Activated T-cell treated with anti-CD3 and anti-CD28 coated beads for 48 hours (primary cell): ENCODE data around the gene FERMT2.
"Not testable (repeated sequence)": the region's sequence is repeated elsewhere in the genome, so short reads cannot be mapped to it uniquely, and the experiment has no call there.

ENCODE experiments used
- DNase-seq: peaks from one replicate; pipeline ENCODE4 v3.0.0-alpha.2; 2020; ENCODE audit warnings: low read depth

The FERMT2 gene

GRCh38 chr14:52939427-52939826 is 11.4 kb downstream of the FERMT2 start:
- DNase-seq: no peak

GRCh38 chr14:52937869-52938268 is 13.0 kb downstream of the FERMT2 start:
- no peak for DNase-seq

- DNase-seq: no peak
Measured at GRCh38 chr14:52937306-52937705, 13.5 kb downstream of the FERMT2 start.

- DNase-seq: no peak
Measured at GRCh38 chr14:52936437-52936836, 14.4 kb downstream of the FERMT2 start.

DNA sequence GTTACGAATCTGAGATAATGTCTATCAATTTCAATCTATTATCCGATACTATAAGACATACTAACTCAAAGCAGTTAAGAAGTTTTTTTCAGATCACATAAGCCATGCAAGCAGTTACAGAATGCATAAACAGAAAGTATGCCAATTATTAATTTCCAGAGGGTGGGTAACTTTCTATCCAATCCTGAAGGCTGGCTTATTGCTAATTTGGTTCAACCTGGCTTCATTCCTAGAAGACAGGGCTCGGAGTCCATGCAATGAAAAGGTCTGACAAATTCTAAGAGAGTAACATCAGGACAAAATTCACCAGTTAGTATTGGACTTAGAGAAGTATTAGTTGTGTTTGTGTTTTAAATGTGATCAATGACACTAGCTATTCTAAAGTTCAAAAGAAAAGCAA is 15.0 kb downstream of the FERMT2 start:
- no peak for DNase-seq

- no peak for DNase-seq
Measured at GRCh38 chr14:52934762-52935161, 16.1 kb downstream of the FERMT2 start.

DNA sequence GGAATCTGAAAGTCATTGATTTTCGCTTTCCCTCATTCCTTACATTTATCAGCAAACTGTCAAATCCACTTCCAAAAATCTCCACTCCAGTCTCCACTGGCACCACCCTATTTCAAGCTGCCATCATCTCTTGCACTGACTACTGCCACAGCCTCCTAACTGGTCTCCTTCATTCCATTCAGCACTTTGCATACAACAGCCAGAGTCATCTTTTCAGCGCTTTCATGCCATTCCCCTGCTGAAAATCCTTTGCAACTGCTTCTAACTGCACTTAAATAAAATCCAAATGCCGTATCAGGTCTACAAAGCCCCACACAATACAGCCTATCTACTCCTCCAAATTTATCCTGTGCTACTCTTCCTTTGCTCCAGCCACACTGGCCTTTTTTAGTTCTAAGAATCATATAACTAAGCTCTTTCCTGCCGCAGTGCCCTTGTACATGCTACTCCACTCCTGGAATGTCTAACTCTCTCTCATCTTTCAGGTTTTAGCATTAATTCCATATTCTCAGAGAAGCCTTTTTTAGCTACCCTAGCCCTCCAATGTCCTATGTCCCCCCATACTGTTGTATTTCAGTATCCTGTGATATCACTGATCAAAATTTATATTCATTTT is 21.6 kb downstream of the FERMT2 start:
- no peak for DNase-seq

- DNase-seq: no peak
Measured at GRCh38 chr14:52926953-52927352, 23.9 kb downstream of the FERMT2 start.

GRCh38 chr14:52923902-52924575 is 26.8 kb downstream of the FERMT2 start:
- DNase-seq: no peak

- no peak for DNase-seq
Measured at GRCh38 chr14:52922656-52923055, 28.2 kb downstream of the FERMT2 start.

- DNase-seq: no peak
Measured at GRCh38 chr14:52922059-52922458, 28.8 kb downstream of the FERMT2 start.

DNA sequence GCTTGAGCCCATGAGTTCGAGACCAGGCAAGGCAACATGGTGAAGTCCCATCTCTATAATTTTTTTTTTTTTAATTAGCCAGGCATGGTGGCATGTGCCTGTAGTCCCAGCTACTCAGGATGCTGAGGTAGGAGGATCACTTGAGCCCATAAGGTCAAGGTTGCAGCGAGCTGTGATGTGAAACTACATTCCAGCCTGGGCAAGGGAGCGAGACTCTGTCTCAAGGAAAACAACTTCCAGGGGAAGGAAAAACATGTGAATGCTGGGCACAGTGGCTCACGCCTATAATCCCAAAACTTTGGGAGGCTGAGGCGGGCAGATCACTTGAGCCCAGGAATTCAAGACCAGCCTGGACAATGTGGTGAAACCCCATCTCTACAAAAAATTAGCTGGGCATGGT is 30.4 kb downstream of the FERMT2 start:
- not testable (repeated sequence) for DNase-seq

DNA sequence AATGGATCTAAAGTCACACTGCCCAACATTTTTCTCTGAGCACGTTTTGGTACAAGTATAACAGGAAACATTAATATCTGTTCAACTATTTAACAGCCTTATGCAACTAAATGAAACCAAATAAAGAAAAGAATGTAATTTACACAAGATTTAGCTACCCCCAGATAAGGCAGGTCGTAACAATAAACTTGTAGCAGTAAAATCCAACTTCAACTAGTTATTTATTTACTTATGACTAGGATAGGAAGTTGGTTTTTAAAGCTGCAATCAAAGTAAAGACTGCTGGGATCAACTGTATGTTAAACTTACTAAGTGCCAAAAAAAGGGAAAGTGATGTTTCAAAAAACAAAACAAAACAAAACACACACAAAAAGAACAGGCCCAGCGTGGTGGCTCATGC is 30.9 kb downstream of the FERMT2 start:
- DNase-seq: no peak

DNA sequence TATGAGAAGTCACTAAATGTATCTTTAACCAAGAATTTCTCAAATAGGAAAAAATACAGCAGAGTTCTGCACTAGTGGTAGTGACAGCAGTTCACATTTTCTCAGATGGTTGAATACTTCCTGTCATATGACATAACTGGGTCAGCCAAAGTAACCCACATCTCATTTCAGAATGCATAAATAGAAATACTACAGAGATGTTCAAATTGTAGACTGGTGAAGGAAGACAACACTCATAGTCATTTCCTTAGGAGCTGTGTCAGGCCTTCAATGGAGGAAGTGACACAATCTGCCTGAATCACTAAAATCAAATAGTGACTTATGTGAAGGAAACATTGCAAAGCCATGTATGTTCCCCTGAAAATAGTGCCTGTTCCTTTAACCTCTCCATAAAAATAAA is 32.4 kb downstream of the FERMT2 start:
- DNase-seq: no peak

- no peak for DNase-seq
Measured at GRCh38 chr14:52917735-52918134, 33.1 kb downstream of the FERMT2 start.

DNA sequence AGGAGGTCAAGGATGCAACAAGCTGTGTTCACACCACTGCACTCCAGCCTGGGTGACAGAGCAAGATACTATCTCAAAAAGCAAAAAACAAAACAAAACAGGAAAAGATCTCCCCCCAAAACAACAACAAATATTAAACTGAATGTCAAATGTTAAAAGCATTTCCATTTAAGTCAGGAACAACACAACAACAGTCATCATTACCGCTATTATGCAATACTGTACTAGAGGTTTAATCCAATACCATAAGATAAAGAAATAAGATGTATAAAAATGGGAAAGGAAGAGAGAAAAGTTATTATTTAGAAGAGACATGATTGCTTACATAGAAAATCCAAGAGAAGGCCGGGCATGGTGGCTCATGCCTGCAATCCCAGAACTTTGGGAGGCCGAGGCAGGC is 36.6 kb downstream of the FERMT2 start:
- no peak for DNase-seq

DNA sequence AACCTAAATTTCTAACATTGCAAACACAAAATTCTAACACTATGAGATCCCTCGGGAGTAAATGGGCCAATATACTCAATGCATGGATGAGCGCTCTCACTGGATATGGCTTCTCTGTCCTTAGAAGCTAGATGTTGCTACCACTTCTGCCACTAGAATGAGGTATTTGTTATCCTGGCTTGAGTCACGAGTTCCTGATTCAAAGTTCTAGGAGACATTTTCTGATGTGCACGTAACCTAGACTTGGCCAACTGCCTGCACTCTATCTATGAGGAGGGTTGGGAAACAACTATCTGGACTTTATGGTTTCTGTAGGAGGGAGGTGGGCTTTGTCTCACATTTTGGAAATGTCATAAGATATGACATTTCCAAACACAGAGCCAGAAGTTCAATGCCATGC is 37.6 kb downstream of the FERMT2 start:
- no peak for DNase-seq

- no peak for DNase-seq
Measured at GRCh38 chr14:52911904-52912303, 38.9 kb downstream of the FERMT2 start.

DNA sequence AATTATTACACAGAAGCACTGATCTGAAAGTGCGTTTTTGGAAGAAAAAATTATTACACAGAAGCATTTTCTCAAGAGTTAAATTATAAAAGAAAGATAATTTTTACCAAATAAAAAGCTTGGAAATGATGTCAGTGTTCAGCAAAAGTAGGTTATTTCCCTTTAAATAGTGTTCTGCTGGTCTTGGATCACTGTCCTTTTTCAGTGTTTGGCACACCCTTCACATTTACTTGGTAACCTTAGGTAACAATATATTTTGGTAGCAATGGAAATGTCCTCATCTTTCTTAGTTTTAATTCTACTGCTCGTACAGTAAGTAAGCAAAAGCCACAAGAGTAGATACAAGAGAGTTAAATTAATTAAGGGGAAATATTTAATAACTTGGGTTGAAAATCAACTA is 40.3 kb downstream of the FERMT2 start:
- DNase-seq: no peak

DNA sequence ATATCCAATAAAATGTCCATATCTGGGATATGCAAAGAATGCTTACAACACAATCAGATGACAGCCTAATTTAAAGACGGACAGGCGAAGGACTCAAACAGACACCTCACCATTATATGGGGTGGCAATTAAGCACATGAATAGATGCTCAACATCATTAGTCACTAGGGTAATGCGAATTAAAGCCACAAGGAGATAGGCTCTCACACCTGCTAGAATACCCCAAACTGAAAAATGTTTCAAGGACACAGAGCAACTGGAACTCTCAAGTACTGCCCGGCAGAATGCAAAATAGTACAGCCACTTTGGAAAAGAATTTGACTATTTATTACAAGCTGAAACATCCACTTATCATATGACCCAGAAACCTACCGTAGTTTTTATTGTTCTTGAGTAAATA is 42.9 kb downstream of the FERMT2 start:
- no peak for DNase-seq

GRCh38 chr14:52906141-52906601 is 44.7 kb downstream of the FERMT2 start:
- no peak for DNase-seq

DNA sequence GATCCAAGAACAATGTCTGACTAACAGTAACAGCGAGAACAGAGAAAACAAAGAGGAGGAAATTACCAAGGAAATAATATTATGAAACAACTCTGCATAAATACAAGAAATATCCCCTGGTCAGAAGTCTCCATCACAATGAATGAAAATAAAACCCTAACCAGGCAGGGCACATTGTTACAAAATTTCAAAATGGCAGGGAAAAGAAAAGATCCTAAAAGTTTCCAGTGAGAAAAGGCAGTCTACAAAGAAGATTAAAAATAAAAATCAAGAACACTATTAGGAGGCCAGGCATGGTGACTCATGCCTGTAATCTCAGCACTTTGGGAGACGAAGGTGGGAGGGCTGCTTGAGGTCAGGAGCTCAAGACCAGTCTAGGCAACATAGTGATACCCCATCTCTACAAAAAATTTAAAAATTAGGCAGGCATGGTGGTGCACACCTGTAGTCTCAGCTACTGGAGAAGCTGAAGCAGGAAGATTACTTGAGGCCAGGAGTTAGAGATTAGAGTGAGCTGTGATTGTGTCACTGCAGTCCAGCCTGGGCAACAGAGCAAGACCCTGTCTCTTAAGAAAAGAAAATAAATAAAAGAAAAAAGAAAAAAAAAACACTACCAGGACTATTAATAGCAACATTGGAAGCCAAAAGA is 47.8 kb downstream of the FERMT2 start:
- DNase-seq: no peak

DNA sequence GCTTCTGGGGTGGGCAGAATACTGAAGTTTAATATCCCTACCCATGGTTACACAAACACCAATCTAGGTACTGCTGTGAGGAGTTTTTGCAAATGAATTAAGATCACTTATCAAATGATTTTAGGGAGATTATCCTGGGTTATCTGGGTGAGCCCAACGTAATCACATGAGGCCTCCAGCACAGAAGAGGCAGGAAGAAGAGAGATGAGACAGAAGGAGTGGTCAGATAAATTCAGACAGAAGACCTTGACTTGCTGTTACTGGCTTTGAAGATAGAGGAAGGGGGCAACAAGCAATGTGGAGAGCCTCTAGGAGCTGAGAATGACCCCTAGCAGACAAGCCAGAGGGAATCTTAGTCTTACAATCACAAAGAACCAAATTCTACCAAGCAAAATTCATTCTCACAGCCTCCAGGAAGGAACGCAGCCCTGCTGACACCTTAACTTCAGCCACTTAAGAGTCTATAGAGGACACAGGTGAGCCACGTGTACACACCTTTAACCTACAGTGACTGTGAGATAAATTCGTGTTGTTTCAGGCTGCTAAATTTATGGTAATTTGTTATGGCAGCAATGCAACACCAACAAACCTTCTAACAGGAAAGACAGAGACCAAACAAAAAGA is 49.4 kb downstream of the FERMT2 start:
- no peak for DNase-seq
